CD4-positive, alpha-beta T cell treated with Interleukin-12 subunit alpha and Interleukin-12 subunit beta, for 1 hour (primary cell): ENCODE measurements around the gene ABTB2.

Experiments used
- DNase-seq: peaks from one replicate; pipeline ENCODE4 v3.0.0-alpha.2; 2020

ABTB2 gene

GRCh38 chr11:34278693-34279297 lies 79.0 kb downstream of the ABTB2 start:
- no peak for DNase-seq

GRCh38 chr11:34278175-34278574 lies 79.6 kb downstream of the ABTB2 start:
- DNase-seq: no peak

DNA sequence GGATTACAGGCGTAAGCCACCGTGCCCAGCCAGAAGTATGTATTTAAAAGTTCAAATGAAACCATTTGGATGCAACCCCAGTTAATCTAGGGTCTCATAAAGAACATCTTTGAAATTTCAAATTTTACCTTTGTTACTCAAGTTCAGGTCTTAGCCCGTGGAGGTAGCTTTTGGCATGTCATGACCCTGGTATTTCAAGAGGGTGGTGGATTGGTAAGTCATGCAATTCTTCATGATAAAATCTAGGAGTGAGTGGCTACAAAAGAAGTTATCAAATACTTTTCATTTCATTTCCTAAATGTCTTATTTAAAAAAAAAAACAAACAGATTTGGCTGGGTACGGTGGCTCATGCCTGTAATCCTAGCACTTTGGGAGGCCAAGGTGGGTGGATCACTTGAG lies 80.6 kb downstream of the ABTB2 start:
- no peak for DNase-seq

- DNase-seq: no peak
Measured at GRCh38 chr11:34276352-34276864, 81.4 kb downstream of the ABTB2 start.

GRCh38 chr11:34275486-34275885 lies 82.3 kb downstream of the ABTB2 start:
- no peak for DNase-seq

DNA sequence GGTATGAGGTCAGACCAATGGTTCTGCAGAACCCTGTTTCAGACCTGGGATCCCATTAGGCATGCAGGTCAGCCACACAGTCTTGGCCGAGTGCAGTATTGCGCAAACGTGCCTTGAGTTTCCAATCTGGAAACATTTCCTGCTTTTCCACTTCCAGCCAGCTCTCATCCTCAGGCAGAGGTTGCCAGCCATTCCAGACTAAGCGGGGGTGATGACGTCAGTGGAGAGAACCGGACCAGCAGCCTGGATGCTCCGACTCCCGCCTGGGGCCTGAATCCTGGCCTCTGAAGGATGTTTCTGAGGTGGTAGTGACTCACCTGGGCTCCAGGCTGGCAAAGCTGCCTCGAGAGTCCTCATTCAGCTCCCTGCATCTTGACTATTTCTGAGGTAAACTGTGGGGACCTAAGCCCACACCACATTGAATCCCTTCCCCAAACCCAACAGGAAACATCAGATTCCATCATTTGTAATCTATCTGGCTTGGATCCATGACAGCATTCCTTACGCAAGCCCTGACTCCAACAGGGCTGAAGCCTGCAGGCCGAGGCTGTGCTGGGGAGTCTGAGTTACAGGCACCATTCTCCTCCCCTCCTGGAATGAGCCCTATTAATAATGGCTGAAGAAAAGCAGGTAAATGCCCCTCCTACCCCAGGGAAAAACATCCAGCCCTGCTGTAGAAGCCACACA lies 83.0 kb downstream of the ABTB2 start:
- no peak for DNase-seq

DNA sequence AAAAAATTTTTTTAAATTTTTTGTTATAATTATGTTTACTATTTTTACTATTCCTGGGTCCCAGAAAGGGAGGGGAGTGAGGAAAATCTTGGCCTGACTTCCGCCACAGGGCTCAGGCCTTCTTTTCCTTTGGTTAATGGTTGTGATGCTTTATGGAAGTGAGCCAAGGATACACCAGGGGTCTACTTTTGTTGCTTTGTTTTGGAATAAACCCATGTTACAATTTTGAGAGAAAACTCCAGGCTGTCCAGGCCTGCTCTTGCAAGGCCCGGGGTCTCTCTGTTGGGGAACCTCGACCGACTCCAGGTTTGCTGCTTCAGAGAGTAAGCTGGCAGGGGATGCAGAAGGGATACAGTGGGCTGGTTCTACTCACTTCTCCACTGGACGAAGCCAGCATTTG lies 84.7 kb downstream of the ABTB2 start:
- DNase-seq: no peak

- DNase-seq: no peak
Measured at GRCh38 chr11:34271727-34272126, 86.1 kb downstream of the ABTB2 start.

GRCh38 chr11:34270711-34271110 lies 87.1 kb downstream of the ABTB2 start:
- no peak for DNase-seq

DNA sequence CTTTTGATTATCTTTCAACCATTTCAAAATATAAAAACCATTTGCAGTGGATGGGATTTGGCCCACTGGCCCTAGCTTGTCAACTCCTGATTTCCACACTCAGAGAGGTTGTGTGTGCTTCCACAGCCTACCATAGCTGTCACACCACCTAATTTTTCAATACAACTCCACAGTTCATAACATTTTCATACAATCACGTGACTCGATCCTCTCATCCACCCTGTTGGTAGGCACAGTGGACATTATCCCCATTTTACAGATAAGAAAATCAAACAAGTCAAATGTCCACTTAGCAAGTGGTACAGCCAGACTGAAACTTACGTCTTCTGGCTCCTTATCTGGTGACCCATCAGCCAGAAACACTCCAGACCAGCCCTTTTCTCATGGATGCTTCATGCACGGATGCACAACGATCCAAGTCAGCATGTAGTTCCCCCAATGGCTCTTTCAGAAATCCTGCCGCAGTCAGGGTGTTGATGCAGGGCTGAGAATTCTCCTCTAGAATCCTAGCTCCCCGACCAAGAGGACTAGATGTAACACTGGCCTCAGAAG lies 88.0 kb downstream of the ABTB2 start:
- no peak for DNase-seq

DNA sequence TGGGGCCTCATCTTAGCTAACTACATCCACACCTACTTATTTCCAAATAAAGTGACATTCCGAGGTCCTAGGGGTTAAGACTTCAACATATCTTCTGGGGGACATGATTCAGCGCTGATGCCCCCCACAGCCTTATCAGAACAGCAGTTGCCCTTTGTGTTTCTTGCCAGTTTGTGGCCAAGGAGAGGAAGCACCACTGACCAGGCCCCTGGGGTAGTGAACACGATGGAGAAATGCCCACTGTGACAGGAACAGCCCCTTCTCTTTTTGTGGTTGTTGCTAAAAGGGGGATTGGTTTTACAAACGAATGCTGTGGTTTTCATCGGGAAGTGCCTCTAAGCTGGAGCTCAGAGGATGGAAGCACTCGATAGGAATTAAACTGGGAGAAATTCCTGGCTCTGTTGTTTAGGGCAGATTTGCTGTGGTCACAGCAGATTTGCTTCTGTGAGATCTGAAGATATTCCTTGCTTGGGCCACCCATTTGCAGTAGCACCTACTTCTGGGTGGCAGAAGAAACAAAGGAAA lies 88.8 kb downstream of the ABTB2 start:
- DNase-seq: no peak

GRCh38 chr11:34267417-34267816 lies 90.4 kb downstream of the ABTB2 start:
- DNase-seq: no peak

DNA sequence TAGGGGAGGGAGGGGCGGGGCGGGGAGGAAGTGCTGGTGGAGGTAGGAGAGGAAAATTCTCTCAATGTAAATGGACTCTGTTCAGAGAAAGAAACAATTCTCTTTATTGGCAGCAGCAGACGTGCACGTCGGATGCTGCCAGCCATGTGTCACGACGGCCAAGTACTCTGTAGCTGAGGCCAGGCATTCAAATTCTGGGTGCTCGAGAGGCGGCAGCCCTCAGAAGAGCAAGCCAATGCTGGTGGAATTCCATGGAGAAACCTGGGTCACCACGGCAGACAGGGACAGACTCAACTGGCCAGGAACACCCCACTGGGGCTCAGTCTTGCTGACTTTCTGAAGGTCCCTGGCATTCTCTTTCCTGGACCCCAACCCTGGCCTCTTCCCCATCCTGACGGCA lies 90.8 kb downstream of the ABTB2 start:
- no peak for DNase-seq

GRCh38 chr11:34266090-34266912 lies 91.5 kb downstream of the ABTB2 start:
- DNase-seq: no peak

GRCh38 chr11:34264303-34265110 lies 93.3 kb downstream of the ABTB2 start:
- no peak for DNase-seq

DNA sequence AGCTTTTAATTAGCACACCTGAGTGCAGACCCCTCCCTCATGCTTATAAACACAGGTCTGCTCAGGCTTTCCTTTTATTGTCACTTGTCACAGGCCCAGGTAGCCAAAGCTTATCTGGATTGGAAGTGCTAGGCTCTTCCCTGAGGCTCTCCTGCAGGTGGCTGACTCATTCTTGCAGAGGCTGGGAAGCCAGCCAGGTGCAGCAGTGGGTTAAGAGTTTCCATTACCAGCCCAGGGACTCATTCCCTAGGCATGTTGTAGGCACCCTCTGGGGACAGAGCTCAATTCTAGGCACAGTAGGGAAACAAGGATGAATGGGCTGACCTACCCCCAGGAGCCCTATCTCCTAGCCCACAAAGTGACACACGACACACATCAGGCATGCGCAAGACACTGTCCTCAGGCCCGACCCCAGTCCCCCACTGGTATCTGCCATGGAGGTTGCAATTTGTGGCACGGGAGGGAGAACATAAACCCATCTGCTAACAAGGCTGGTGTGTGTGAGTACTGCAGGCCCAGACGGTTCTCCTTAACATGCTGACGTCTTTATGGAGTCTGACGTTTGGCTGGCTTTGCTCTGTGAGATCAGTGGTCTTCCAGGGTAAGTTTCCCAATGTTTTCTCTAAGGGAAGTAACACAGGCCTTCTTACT lies 94.2 kb downstream of the ABTB2 start:
- no peak for DNase-seq

DNA sequence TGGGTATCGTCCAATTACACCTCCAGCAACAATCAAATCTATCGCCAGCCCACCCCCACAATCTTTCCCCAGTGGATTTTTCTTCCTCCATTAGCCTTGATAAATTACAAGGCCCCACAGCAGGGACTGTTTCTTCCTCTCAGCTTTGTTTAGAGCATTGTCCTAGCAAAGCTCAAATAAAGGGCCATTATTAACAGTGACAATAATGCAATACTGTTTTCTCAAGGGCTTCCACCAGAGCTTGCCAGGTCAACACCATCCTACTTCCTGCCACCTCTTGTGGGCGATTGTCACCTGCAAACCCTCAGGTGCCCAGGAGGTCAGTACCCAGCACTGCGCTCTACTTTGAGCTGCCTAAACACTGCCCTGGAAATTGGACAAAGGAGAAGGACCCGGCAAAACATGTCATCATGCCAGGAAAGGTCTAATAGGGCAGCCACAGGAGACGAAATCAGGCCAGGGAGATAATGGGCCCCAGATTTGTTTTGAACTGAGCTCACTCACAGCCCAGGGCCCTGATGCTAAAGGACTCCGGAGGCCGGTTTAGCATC lies 95.2 kb downstream of the ABTB2 start:
- no peak for DNase-seq

GRCh38 chr11:34261820-34262219 lies 96.0 kb downstream of the ABTB2 start:
- no peak for DNase-seq

DNA sequence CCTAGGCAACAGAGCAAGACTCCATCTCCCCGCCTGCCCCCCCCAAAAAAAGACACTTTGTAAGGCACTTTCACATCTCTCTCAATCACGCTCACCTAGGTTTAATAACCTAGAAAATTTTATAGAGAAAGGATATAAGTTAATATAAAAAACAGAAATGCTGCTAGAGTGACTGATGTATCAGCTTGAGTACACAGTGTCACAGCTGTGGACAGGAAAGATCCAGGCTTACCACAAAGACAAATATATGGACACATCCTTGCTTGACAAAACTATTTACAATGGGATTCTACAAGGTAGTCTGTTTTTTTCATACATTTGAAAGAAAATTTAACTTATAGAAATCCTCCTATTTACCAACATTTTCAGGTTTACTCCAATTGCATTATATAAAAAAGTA lies 96.7 kb downstream of the ABTB2 start:
- DNase-seq: no peak

DNA sequence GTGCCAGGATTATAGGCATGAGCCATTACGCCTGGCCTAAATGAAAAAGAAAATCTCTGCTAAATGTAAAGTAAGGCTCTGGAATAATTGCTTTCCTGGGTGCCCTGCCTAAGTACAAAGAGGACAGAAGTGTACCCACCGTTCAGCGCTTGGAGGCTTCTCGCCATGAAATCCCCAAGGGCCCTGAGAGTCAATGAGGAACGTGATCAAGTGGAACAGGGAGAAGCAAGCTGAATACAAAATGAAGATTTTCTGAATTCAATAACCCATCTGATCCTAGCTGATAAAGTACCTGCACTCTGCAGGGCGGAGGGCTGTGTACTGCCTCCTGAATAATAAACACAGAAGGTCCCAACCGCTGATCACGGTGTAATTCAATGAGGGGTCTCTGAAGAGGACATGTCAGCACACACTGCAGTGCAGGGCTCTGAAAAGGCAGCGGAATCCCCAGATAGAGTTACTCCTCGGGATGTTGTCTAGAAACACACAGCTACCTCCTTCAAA lies 97.7 kb downstream of the ABTB2 start:
- DNase-seq: no peak

GRCh38 chr11:34259087-34259486 lies 98.7 kb downstream of the ABTB2 start:
- DNase-seq: no peak
